ENCODE measurements around the gene AP2A1. TPM values are rescaled to one million over a fixed set of nuclear protein-coding genes. Genes with fewer than 3 reads are reported as not detected.

The AP2A1 gene
- total and polyA plus RNA-seq, 9 of the 15 experiments (the other 6 are each of a cell fraction or from before 2014, with no cell fraction given), result 0.55 to 150 (median 31.9) TPM

DNA sequence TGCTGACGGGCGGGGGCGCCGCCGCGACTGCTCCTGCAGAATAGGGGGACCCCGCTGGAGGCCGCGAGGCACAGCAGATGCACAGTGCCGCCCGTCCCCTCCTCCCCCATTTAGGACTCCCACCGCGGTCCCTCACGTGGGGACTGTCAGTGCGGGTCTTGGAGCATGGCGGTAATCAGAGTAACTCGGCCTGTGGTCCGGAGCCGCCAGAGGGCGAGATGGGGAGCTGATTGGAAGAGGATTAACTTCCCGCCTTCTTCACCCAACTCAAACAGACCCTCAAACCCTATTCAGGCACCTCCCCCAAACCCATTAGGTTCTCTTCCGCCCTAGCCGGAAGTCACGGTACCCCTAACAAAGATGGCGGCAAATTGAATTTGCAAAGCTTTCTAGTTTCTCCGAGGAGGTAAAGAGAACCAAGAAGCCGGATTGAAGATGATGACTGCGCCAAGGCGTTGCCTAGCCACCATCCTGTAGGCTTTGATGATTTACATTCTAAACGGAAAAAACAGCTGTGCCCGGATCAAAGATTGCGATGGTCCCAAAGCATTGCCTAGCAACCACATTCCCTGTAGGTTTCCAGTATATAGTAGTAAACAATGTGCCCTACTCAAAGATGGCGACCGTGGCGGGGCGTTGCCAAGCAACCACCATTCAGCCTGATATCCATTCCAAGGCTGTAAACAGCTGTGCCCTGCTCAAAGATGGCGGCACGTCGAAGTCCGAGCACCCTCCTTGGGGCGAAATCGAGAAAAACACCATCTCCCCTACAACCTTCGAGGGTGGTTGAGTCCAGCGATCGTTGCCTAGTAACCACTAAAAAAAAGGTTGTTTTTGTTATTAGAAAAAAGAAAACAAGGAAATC, 46.4 kb downstream of the AP2A1 start, which contains the start of gene FUZ (continued):
- TF ChIP-seq L3MBTL2 (IDR thresholded peaks at IDR 0.05) (peak; percentile 25; the same call in 1 of the 2 replicates), NCOA1 (IDR thresholded peaks at IDR 0.05; ENCODE audit: low read depth) (no peak), ZNF507 (tag; conservative IDR thresholded peaks at IDR 0.05) (no peak), KLF16 (IDR thresholded peaks at IDR 0.05) (no peak), DDX20 (tag; IDR thresholded peaks at IDR 0.05; ENCODE audit: low read depth) (no peak), NFXL1 (CRISPR knock-in tag; IDR thresholded peaks at IDR 0.05) (no peak), XRCC4 (IDR thresholded peaks at IDR 0.05; ENCODE audit: extremely low read depth, insufficient read depth, insufficient read length) (no peak), CREM (IDR thresholded peaks at IDR 0.05; ENCODE audit: low read depth) (peak; percentile 73), NFE2L1 (tag; IDR thresholded peaks at IDR 0.05; ENCODE audit: borderline replicate concordance, low read depth) (no peak), MECOM (CRISPR knock-in tag; IDR thresholded peaks at IDR 0.05) (no peak), JUND (IDR thresholded peaks at IDR 0.05; ENCODE audit: borderline replicate concordance, low read depth, low read length) (peak; percentile 94), JUND (tag; IDR thresholded peaks at IDR 0.05; ENCODE audit: borderline replicate concordance, low read depth, low read length) (no peak; the same call in 1 of the 3 replicates), RBM39 (optimal IDR thresholded peaks at IDR 0.05; ENCODE audit: low read depth, low read length) (no peak), KDM1A (IDR thresholded peaks at IDR 0.05) (no peak), SUPT5H (IDR thresholded peaks at IDR 0.05) (no peak), ESRRA (IDR thresholded peaks at IDR 0.05; ENCODE audit: borderline replicate concordance, low read depth) (peak; percentile 21; the same call in 1 of the 2 replicates)
- TF ChIP-seq, protein P1, sequence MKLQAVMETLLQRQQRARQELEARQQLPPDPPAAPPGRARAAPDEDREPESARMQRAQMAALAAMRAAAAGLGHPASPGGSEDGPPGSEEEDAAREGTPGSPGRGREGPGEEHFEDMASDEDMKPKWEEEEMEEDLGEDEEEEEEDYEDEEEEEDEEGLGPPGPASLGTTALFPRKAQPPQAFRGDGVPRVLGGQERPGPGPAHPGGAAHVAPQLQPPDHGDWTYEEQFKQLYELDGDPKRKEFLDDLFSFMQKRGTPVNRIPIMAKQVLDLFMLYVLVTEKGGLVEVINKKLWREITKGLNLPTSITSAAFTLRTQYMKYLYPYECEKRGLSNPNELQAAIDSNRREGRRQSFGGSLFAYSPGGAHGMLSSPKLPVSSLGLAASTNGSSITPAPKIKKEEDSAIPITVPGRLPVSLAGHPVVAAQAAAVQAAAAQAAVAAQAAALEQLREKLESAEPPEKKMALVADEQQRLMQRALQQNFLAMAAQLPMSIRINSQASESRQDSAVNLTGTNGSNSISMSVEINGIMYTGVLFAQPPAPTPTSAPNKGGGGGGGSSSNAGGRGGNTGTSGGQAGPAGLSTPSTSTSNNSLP (IDR thresholded peaks at IDR 0.05; ENCODE audit: borderline replicate concordance, low read depth, low read length), result 0 out of 2 replicates have a peak, but pooled peaks have one; percentile 19
- TF ChIP-seq, protein P2, sequence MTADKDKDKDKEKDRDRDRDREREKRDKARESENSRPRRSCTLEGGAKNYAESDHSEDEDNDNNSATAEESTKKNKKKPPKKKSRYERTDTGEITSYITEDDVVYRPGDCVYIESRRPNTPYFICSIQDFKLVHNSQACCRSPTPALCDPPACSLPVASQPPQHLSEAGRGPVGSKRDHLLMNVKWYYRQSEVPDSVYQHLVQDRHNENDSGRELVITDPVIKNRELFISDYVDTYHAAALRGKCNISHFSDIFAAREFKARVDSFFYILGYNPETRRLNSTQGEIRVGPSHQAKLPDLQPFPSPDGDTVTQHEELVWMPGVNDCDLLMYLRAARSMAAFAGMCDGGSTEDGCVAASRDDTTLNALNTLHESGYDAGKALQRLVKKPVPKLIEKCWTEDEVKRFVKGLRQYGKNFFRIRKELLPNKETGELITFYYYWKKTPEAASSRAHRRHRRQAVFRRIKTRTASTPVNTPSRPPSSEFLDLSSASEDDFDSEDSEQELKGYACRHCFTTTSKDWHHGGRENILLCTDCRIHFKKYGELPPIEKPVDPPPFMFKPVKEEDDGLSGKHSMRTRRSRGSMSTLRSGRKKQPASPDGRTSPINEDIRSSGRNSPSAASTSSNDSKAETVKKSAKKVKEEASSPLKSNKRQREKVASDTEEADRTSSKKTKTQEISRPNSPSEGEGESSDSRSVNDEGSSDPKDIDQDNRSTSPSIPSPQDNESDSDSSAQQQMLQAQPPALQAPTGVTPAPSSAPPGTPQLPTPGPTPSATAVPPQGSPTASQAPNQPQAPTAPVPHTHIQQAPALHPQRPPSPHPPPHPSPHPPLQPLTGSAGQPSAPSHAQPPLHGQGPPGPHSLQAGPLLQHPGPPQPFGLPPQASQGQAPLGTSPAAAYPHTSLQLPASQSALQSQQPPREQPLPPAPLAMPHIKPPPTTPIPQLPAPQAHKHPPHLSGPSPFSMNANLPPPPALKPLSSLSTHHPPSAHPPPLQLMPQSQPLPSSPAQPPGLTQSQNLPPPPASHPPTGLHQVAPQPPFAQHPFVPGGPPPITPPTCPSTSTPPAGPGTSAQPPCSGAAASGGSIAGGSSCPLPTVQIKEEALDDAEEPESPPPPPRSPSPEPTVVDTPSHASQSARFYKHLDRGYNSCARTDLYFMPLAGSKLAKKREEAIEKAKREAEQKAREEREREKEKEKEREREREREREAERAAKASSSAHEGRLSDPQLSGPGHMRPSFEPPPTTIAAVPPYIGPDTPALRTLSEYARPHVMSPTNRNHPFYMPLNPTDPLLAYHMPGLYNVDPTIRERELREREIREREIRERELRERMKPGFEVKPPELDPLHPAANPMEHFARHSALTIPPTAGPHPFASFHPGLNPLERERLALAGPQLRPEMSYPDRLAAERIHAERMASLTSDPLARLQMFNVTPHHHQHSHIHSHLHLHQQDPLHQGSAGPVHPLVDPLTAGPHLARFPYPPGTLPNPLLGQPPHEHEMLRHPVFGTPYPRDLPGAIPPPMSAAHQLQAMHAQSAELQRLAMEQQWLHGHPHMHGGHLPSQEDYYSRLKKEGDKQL (CRISPR knock-in tag; IDR thresholded peaks at IDR 0.05; ENCODE audit: borderline replicate concordance), result no peak
- TF ChIP-seq, protein P3, sequence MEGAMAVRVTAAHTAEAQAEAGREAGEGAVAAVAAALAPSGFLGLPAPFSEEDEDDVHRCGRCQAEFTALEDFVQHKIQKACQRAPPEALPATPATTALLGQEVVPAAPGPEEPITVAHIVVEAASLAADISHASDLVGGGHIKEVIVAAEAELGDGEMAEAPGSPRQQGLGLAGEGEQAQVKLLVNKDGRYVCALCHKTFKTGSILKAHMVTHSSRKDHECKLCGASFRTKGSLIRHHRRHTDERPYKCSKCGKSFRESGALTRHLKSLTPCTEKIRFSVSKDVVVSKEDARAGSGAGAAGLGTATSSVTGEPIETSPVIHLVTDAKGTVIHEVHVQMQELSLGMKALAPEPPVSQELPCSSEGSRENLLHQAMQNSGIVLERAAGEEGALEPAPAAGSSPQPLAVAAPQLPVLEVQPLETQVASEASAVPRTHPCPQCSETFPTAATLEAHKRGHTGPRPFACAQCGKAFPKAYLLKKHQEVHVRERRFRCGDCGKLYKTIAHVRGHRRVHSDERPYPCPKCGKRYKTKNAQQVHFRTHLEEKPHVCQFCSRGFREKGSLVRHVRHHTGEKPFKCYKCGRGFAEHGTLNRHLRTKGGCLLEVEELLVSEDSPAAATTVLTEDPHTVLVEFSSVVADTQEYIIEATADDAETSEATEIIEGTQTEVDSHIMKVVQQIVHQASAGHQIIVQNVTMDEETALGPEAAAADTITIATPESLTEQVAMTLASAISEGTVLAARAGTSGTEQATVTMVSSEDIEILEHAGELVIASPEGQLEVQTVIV (CRISPR knock-in tag; IDR thresholded peaks at IDR 0.05; ENCODE audit: borderline replicate concordance), result 0 out of 2 replicates have a peak, but pooled peaks have one; percentile 67
